Measurements from ENCODE around the gene C11orf65. TPM values are rescaled to one million over a fixed set of nuclear protein-coding genes. Genes with fewer than 3 reads are reported as not detected.
"Not testable (repeated sequence)": the region's sequence is repeated elsewhere in the genome, so short reads cannot be mapped to it uniquely, and the experiment has no call there.

Gene C11orf65
- total RNA-seq, 2 experiments from 2014 or later: 0.80 to 1.2 TPM

DNA sequence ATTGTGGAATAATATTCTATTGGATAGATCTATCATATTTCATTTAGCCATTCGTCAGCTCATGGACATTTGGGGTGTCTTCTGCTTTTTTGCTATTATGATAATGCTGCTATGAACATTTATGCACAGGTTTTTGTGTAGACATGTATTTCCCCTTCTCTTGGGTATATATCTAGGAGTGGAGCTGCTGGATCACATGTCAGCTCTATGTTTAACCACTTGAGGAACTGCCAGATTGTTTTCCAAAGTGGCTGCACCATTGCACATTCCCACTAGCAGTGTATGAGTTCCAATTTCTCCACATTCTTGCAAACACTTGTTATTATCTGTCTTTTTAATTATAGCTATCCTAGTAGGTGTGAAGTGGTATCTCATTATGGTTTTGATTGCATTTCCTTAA, 75.0 kb downstream of the C11orf65 start:
- POLR2A ChIA-PET: no interaction called here
- CTCF ChIA-PET: no interaction called here

DNA sequence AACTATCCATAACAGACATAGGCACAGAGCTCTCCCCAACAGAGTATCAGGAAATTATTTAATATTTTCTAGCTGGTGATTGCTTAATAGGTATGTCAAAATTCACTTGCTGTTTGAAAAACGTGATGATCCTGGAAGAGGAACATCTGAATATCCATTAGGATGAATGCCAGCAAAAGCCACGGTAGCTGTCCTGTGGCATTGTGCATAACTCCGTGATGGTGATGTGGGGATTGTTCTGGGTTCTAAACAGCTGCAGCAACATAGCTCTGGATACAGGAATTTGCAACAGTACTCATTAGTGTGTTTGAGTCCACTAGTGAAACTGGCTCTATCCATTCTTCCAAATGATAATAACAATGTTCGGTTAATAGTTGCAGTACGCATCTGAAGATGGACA, 78.8 kb downstream of the C11orf65 start:
- CTCF ChIA-PET: no interaction called here
- POLR2A ChIA-PET: no interaction called here

DNA sequence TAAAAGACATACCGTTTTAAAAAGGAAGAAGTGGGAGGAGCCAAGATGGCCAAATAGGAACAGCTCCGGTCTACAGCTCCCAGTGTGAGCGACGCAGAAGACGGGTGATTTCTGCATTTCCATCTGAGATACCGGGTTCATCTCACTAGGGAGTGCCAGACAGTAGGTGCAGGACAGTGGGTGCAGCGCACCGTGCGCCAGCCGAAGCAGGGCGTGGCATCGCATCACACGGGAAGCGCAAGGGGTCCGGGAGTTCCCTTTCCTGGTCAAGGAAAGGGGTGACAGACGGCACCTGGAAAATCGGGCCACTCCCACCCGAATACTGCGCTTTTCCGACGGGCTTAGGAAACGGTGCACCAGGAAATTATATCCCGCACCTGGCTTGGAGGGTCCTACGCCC, 93.8 kb downstream of the C11orf65 start:
- CTCF ChIA-PET, POLR2A ChIA-PET: not testable (repeated sequence)

DNA sequence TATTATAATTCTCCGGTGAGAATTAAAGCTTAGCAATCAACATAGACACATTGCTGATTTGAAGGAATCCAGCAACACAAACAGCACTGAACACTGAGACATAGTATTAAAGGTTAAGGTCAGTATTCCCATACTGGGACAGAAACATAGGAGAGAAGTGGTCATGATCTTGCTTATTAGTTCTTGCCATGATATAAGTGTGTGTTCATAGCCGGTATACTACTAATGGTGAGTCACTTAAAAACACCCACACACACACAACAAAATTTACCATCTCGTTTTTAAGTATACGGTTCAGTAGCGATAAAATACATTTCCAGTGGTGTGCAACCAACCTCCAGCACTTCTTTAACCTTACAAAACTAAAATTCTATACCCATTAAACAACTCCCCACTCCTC, 96.3 kb downstream of the C11orf65 start:
- POLR2A ChIA-PET: no interaction called here
- CTCF ChIA-PET: no interaction called here

DNA sequence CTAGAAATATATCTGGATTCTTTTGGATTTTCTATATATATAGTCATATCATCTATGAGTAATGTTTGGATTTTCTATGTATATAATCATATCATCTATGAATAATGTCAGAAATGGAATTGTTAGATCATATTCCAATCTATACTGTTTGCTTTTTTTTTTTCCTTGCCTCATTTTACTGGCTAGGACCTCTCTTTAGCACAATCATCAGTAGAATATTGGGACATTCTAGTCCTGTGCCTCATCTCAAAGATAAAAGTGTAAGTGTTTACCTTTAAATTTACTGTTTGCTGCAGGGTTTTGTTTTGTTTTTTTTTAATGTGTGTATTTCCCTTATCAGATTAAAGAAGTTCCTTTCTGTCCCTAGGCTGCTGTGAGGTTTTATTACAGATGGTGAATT, 97.0 kb downstream of the C11orf65 start:
- CTCF ChIA-PET: no interaction called here

DNA sequence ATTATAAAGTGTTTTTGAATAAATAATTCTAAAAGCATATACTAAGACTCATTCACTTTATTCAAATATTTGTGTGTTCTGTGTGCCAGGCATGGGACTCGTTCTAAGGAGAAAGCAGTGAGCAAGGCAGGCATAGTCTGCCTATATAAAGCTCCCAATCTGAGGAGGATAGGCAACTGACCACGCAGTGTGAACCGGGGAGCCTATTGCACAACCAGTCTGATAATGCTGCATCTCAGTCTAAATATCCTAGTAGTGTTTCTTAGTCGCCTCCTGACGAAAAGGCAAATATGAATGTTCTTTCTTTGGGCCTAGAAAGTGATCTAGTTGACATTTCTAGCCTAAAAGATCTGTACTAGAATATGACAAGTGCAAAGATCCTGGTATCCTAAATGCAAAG, 98.3 kb downstream of the C11orf65 start:
- ChIA-PET CTCF (no interaction called here), POLR2A (no interaction called here)

More for the DNA sequence above, 97.0 kb downstream of the C11orf65 start:
- POLR2A ChIA-PET: no interaction called here

DNA sequence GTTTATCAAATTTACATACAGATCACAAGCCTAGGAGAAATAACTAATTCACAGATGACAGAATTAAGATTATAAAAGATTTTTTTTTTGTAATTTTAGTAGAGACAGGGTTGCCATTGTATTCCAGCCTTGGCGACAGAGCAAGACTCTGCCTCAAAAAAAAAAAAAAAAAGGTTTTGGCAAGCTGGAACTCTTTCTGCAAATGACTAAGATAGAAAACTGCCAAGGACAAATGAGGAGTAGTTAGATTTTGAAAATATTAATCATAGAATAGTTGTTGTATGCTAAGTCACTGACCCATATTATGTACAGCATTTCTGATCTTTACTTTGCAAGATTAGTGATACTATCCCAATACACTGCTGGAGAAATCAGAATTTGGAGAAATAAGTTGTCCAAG, 99.2 kb downstream of the C11orf65 start:
- ChIA-PET POLR2A (no interaction called here), CTCF (no interaction called here)

DNA sequence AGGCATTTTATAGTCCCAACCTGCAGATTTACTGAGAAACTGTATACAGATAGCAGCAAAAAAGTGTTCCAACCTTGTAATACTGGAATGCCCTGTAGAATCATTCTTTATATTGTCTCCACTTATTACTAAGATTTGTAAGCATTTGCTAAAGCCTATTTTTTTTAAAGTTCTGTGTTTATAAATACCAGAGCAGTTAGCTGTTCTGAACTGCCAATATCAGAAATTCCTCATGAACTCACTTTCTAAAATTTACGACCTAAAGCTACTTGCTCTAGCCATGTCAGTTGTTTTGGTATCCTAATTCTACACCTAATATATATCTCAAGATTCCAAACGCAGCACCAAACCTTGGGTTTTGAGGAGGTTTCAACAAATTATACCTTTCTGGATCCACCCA, 103.2 kb downstream of the C11orf65 start:
- CTCF ChIA-PET: interaction anchor here (0.6 kb wide), 1 partner anchor 356 kb away, joined by 3 read pairs; no protein-coding TSS in a partner anchor

DNA sequence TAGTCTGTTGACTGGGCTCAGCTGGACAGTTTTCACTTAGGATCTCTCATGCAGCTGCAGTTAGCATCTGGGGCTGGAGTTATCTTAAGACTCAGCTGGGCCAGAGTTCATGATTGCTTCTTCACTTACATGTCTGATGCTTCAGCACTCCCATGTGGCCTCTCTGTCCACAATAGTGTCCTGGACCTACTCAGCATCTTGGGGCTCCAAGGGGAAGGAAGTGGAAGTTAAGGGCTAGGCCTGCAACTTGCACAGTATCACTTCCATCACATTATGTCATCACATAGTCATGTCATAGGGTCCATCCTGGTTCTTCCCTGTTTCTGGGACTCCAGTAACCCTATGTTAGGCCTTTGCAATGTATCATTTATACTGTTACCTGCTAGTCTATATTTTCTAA, 115.9 kb downstream of the C11orf65 start:
- ChIA-PET CTCF (no interaction called here), POLR2A (no interaction called here)

More for the DNA sequence above, 103.2 kb downstream of the C11orf65 start:
- POLR2A ChIA-PET: no interaction called here

DNA sequence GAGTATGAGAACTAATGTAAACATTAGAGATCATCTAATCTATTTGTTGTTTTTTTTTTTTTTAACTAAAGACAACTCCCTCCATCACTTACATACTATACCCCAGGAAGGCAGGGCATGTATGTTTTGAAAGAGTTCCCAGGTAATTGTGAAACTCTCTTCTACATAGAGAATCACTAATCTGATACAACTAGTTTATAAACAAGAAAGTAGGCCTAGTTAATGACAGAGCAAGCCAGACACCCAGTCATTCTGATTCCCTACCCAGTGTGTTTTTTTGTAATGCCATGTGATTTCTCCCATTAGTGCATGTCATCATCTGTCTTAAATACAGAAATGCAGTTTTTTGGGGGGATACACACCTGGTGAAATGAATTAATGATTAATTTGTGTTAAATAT, 120.9 kb downstream of the C11orf65 start:
- ChIA-PET CTCF (no interaction called here), POLR2A (no interaction called here)

DNA sequence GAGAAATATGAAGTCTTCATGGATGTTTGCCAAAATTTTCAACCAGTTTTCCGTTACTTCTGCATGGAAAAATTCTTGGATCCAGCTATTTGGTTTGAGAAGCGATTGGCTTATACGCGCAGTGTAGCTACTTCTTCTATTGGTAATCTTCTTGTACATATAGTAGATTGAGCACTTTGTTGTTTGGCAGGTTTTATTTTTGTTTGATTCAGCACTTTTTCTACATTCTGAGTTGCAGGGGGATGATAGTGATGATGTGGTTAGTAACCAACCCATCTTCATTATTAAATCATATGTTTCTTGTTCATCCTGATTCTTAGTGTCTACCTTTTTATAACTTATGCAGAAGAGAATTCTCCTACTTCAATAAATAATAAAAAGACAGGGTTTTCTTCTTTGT, 121.6 kb downstream of the C11orf65 start:
- ChIA-PET CTCF (interaction anchor here (0.9 kb wide), 1 partner anchor 34 kb away, joined by 3 read pairs; no protein-coding TSS in a partner anchor), POLR2A (no interaction called here)

DNA sequence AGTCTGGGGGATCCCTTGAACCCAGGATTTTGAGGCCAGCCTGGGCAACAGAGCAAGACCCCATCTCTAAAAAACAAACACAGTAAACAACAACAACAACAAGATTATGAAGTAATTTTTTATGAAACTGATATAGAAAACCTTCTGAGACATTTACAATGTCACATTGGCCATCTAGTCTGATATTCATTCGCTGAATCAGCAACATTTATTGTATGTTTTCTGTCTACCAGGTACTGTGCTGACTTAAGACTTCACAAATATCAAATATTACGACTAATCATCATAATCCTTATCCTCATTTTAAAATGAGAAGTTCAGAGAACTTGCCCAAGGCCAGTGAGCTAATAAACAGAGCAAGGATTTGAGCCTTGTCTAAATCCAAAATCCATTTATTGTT, 123.6 kb downstream of the C11orf65 start:
- ChIA-PET CTCF (interaction anchor here (0.6 kb wide), 1 partner anchor 112 kb away, joined by 4 read pairs; no protein-coding TSS in a partner anchor), POLR2A (no interaction called here)

DNA sequence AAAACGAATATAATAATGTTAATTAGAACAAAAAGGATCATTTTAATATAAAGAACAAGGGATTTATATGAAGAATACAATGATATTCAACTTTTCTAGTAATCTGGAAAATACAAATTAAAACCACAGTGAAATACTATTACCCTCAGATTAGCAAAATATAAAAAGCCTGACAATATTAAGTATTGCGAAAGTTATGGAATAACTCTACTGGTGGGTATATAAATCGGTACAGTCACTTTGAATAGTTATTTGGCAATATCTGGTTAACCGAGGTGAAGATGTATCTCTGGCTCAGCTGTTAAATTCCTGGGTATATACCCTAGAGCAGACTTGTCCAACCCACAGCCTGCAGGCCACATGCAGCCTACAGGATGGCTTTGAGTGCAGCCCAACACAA, 125.7 kb downstream of the C11orf65 start:
- POLR2A ChIA-PET: interaction anchor here (0.5 kb wide), 1 partner anchor 672 kb away, joined by 4 read pairs; no protein-coding TSS in a partner anchor
- CTCF ChIA-PET: no interaction called here

DNA sequence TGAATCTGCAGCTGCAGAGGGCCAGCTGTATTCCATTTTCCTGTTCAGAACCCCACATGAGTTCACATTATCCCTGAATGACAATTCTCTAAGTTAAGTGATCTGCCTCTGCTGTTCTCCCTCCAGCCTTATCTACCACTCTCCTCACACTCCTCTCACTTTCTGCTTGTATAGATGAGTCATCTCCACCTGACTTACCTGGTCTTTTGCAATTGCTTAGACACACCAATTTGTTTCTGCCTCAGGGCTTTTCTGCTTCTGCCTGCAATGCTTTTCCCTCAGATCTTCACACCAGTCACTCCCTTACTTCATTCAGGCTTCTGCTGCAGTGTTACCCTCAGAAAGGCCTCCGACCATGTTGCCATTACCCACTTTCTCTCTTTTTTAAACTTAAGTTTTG, 126.4 kb downstream of the C11orf65 start:
- POLR2A ChIA-PET: no interaction called here

DNA sequence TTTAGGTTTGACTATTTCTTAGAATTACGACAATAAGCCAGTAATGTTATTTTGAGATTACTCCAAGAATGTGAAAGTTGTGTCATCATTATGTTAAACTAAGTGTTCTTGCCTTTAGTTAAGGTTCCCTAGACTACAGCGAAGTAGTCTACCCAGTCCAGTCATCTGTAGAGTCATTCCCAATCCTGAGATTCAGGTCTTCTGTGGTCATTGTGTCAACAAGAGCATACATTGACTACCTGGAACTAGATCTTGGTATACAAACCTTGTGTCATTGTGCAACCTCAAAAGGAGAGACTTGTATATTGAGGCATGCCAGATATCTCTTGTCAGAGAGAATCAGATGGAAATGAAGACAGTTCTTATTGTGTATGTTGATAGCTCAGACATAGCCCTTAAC, 128.6 kb downstream of the C11orf65 start:
- ChIA-PET CTCF (no interaction called here), POLR2A (no interaction called here)

More for the DNA sequence above, 126.4 kb downstream of the C11orf65 start:
- CTCF ChIA-PET: no interaction called here

DNA sequence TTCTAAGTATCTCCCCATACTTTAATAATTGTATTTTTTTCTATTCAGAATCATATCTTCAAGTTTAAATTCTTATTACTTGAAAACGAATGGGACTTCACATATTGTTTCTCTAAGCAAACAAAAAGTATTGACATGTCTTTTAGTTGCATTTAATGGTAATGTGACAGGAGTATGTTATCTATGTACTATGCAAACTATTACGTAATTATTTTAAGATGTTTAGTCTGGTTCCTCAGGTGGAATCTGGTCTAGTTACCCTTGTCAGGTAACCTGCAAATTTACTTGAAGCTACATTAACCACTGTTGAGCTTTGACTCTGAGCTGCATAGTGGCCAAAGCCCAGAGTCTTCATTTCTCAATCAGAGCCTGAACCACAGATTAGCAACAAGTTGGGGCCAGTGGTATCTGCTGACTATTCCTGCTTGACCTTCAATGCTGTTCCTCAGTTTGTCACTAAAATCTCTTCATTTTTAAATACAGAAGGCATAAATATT, 133.9 kb downstream of the C11orf65 start:
- ChIA-PET CTCF (no interaction called here), POLR2A (no interaction called here)

Other genes starting within 250 kb of the C11orf65 start
- gene NPAT, start 244.9 kb downstream of the C11orf65 start, total RNA-seq: 10 to 100 TPM; 36.1 to 36.7 TPM
- gene ATM, start 244.5 kb downstream of the C11orf65 start, total RNA-seq: 10 to 100 TPM; 45.6 to 50.1 TPM
- 10 to 100 TPM; 15.2 to 17.2 TPM for gene POGLUT3, start 30.9 kb upstream of the C11orf65 start, total RNA-seq
- gene EXPH5, start 126.2 kb upstream of the C11orf65 start, total RNA-seq: under 1 TPM; 0.71 to 0.95 TPM
- gene DDX10, start 197.5 kb upstream of the C11orf65 start, total RNA-seq: 10 to 100 TPM; 58.1 to 60.4 TPM

Data from activated CD8-positive, alpha-beta memory T cell treated with anti-CD3 and anti-CD28 coated beads for 36 hours (primary cell).